CD4-positive, CD25-positive, alpha-beta regulatory T cell (primary cell): ENCODE results near the gene MERTK. TPM values are rescaled to one million over a fixed set of nuclear protein-coding genes. Genes with fewer than 3 reads are reported as not detected.
A peak's percentile ranks its signal among the peaks of the same experiment; 100 is the strongest.
"Not testable (repeated sequence)": the region's sequence is repeated elsewhere in the genome, so short reads cannot be mapped to it uniquely, and the experiment has no call there.

Experiments used
- ATAC-seq, 2 donors: fragments of 150-1000 bp; cut with Tn5 transposase; one replicate each; pipeline ENCODE4 v1.10.0; 2021; ENCODE audit warnings: low read depth in 2 of 2, moderate number of reproducible peaks in 2 of 2, moderate library complexity in 1 of 2
- DNase-seq, 3 donors: peaks; one replicate each; pipeline versions ENCODE4 v3.0.0 to v3.0.0-alpha.2; 2012 to 2022; ENCODE audit warnings: mixed read lengths in 1 of 3
- H3K27ac ChIP-seq: one replicate; pipeline ENCODE4 v1.7.0; 2013; ENCODE audit warnings: mild to moderate bottlenecking, low read length; ENCODE audit not compliant: insufficient read depth, poor library complexity, severe bottlenecking
- H3K27me3 ChIP-seq: one replicate; pipeline ENCODE4 v1.7.0; 2013; ENCODE audit warnings: low read length; ENCODE audit not compliant: control insufficient read depth, insufficient read depth
- H3K36me3 ChIP-seq: one replicate; pipeline ENCODE4 v1.7.0; 2013; ENCODE audit warnings: mild to moderate bottlenecking, low read length, moderate library complexity; ENCODE audit not compliant: control insufficient read depth, insufficient read depth
- H3K4me1 ChIP-seq: 2 replicates; pipeline ENCODE4 v1.7.0; 2013; ENCODE audit warnings: mild to moderate bottlenecking, low read length; ENCODE audit not compliant: insufficient read depth, control insufficient read depth, poor library complexity, severe bottlenecking
- H3K4me3 ChIP-seq: one replicate; pipeline ENCODE4 v1.7.0; 2013; ENCODE audit warnings: low read depth, mild to moderate bottlenecking, low read length, moderate library complexity
- H3K9me3 ChIP-seq, 2 experiments: 1 replicate in 1 of 2; 2 replicates in 1 of 2; pipeline ENCODE4 v1.7.0; 2013; ENCODE audit warnings: low read length in 2 of 2, mild to moderate bottlenecking in 1 of 2, moderate library complexity in 1 of 2; ENCODE audit not compliant: control insufficient read depth in 2 of 2
- H3K27ac Mint-ChIP-seq, 3 donors: one replicate each; pipeline ENCODE4 v1.8.0; 2020 to 2022; ENCODE audit warnings: mild to moderate bottlenecking in 3 of 3, mixed read lengths in 3 of 3, moderate library complexity in 2 of 3
- H3K27me3 Mint-ChIP-seq: one replicate; pipeline ENCODE4 v1.8.0; 2022; ENCODE audit warnings: mild to moderate bottlenecking, mixed read lengths
- H3K36me3 Mint-ChIP-seq: one replicate; pipeline ENCODE4 v1.8.0; 2020; ENCODE audit warnings: mixed read lengths
- H3K4me1 Mint-ChIP-seq, 4 donors: one replicate each; pipeline ENCODE4 v1.8.0; 2020 to 2022; ENCODE audit warnings: mixed read lengths in 4 of 4, mild to moderate bottlenecking in 1 of 4
- H3K4me3 Mint-ChIP-seq, 4 donors: one replicate each; pipeline ENCODE4 v1.8.0; 2020 to 2022; ENCODE audit warnings: mild to moderate bottlenecking in 4 of 4, mixed read lengths in 4 of 4, moderate library complexity in 3 of 4
- H3K9me3 Mint-ChIP-seq, 7 donors: one replicate each; pipeline ENCODE4 v1.8.0; 2020 to 2022; ENCODE audit warnings: mixed read lengths in 7 of 7, mild to moderate bottlenecking in 3 of 7, moderate library complexity in 2 of 7
- polyA plus RNA-seq, 4 donors: library from polyadenylated mRNA; unstranded; fragments of 300-500 nt; fragmentation: Illumina TruSeq; gene quantifications; one replicate each; pipeline ENCODE4 v1.2.3, GENCODE V29; 2021
- total RNA-seq: library from RNA; stranded (reverse); gene quantifications from one replicate; pipeline ENCODE4 v1.2.3, GENCODE V29; 2022

MERTK gene
- total and polyA plus RNA-seq, 5 donors from 2014 or later = 0.20 TPM; not detected in 4

DNA sequence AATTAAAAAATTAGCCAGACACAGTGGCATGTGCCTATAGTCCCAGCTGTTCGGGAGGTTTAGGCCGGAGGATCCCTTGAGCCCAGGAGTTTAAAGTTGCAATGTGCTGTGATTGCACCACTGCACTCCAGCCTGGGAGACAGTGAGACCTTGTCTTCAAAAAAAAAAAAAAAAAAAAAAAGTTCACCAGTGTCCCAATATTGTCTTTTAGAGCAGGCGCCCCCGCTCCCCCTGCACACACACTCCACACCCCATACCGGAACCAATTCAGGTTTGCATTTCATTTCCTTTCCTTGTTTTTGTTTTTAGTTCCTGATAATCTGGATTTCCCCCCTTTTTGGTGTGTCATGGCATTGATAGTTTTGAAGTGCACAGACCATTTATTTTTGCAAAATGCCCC lies 167.1 kb downstream of the MERTK start:
- no peaks in the 10 kb centered on the region for H3K27me3 ChIP-seq
- H3K4me3 ChIP-seq = no peak overlapping the region
- peaks cover 7% of the 10 kb centered on the region for H3K4me1 ChIP-seq
- H3K4me1 Mint-ChIP-seq = peaks cover 30 to 53% (median 41%) of the 10 kb centered on the region in 4 donors
- H3K9me3 Mint-ChIP-seq = peaks cover 0 to 3% (median 0%) of the 10 kb centered on the region in 7 donors
- no peaks in the 10 kb centered on the region for H3K9me3 ChIP-seq
- no peak for DNase-seq
- H3K27me3 Mint-ChIP-seq = no peaks in the 10 kb centered on the region
- no peak for ATAC-seq
- H3K36me3 Mint-ChIP-seq = peaks cover 55% of the 10 kb centered on the region
- peaks cover 74% of the 10 kb centered on the region for H3K36me3 ChIP-seq
- H3K27ac Mint-ChIP-seq = no peak overlapping the region
- H3K27ac ChIP-seq = no peak overlapping the region
- no peak overlapping the region for H3K4me3 Mint-ChIP-seq

DNA sequence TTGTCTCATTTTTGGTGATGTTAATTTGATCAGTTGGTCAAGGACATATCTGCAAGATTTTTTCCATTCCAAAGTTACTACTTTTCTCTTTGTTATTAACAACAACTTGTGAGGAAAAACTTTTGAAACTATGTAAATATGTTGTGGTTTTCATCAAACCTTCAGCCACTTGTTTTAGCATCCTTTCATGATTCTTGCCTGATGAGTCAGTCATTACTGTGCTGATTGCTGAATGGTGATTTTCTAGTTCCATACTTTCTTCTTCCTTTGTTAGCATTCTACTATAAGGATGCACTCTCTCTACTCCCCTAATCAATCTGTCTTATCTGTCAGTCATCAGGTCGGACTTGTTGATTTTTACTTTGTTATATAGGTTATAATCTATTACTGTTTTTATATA lies 167.6 kb downstream of the MERTK start:
- Mint-ChIP-seq H3K27ac (no peak overlapping the region), H3K27me3 (no peaks in the 10 kb centered on the region), H3K4me1 (peaks cover 31 to 54% (median 41%) of the 10 kb centered on the region in 4 donors), H3K4me3 (no peak overlapping the region), H3K36me3 (peaks cover 56% of the 10 kb centered on the region), H3K9me3 (peaks cover 0 to 3% (median 0%) of the 10 kb centered on the region in 7 donors)
- Histone ChIP-seq H3K4me1 (peaks cover 7% of the 10 kb centered on the region), H3K27ac (no peak overlapping the region), H3K27me3 (no peaks in the 10 kb centered on the region), H3K36me3 (peaks cover 70% of the 10 kb centered on the region), H3K4me3 (no peak overlapping the region), H3K9me3 (no peaks in the 10 kb centered on the region)
- DNase-seq (no peak), ATAC-seq (no peak)

DNA sequence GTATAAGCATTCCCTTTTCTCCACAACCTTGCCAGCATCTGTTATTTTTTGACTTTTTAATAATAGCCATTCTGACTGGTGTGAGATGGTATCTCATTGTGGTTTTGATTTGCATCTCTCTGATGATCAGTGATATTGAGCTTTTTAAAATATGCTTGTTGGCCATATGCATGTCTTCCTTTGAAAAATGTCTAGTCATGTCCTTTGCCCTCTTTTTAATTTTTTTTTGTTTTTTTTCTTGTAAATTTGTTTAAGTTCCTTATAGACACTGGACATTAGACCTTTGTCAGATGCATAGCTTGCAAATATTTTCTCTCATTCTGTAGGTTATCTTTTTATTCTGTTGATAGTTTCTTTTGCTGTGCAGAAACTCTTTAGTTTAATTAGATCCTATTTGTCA lies 171.4 kb downstream of the MERTK start:
- Mint-ChIP-seq H3K36me3 (peaks cover 66% of the 10 kb centered on the region), H3K27ac (peak overlapping the region in 1 of 3 donors; percentile 56), H3K4me1 (peaks cover 38 to 67% (median 50%) of the 10 kb centered on the region in 4 donors)
- not testable (repeated sequence) for H3K27ac ChIP-seq, H3K27me3 Mint-ChIP-seq, DNase-seq, H3K4me3 Mint-ChIP-seq, H3K9me3 ChIP-seq, H3K9me3 Mint-ChIP-seq, H3K27me3 ChIP-seq, H3K4me3 ChIP-seq, H3K4me1 ChIP-seq, ATAC-seq
- H3K36me3 ChIP-seq = peaks cover 68% of the 10 kb centered on the region

DNA sequence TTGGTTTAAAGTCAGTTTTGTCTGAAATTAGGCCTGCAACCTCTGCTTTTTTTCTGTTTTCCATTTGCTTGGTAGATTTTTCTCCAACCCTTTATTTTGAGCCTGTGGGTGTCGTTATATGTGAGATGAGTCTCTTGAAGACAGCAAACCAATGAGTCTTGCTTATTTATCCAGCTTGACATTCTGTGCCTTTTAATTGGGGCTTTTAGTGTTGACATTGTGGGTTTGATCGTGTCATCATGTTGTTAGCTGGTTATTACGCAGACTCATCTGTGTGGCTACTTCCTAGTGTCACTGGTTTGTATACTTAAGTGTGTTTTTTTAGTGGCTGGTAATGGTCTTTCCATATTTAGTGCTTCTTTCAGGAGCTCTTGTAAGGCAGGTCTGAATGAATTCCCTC lies 175.5 kb downstream of the MERTK start:
- peaks cover 39 to 64% (median 53%) of the 10 kb centered on the region in 4 donors for H3K4me1 Mint-ChIP-seq
- H3K27ac ChIP-seq = no peak overlapping the region
- peaks cover 61% of the 10 kb centered on the region for H3K36me3 ChIP-seq
- no peaks in the 10 kb centered on the region for H3K4me1 ChIP-seq
- H3K9me3 ChIP-seq = no peaks in the 10 kb centered on the region
- peaks cover 70% of the 10 kb centered on the region for H3K36me3 Mint-ChIP-seq
- H3K27ac Mint-ChIP-seq = no peak overlapping the region
- H3K27me3 Mint-ChIP-seq = no peaks in the 10 kb centered on the region
- H3K4me3 Mint-ChIP-seq = peak overlapping the region in 2 of 4 donors; percentile 32 to 47
- ATAC-seq = no peak
- DNase-seq = no peak
- H3K4me3 ChIP-seq = no peak overlapping the region
- H3K9me3 Mint-ChIP-seq = peaks cover 0 to 7% (median 3%) of the 10 kb centered on the region in 7 donors
- H3K27me3 ChIP-seq = no peaks in the 10 kb centered on the region

DNA sequence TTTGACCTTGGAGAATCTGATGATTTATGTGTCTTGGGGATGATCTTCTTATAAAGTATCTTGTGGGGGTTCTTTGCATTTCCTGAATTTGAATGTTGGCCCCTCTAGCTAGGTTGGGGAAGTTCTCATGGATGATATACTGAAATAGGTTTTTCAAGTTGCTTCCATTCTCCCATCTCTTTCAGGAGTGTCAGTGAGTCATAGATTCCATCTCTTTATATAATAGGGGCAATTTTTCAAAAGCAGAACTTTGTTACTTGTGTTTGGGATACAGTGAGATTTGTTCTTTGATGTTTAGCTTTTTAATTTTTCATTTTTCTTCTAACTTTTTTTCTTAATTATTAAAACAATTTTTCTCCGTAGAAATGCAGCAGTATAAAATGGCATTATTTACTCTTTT lies 176.1 kb downstream of the MERTK start:
- Histone ChIP-seq H3K4me3 (no peak overlapping the region), H3K36me3 (peaks cover 60% of the 10 kb centered on the region), H3K27ac (no peak overlapping the region), H3K27me3 (no peaks in the 10 kb centered on the region), H3K9me3 (no peaks in the 10 kb centered on the region), H3K4me1 (no peaks in the 10 kb centered on the region)
- no peak for DNase-seq
- Mint-ChIP-seq H3K4me3 (peak overlapping the region in 1 of 4 donors; percentile 47), H3K36me3 (peaks cover 70% of the 10 kb centered on the region), H3K27ac (peak overlapping the region in 1 of 3 donors; percentile 18), H3K9me3 (peaks cover 0 to 5% (median 3%) of the 10 kb centered on the region in 7 donors), H3K4me1 (peaks cover 37 to 60% (median 54%) of the 10 kb centered on the region in 4 donors), H3K27me3 (no peaks in the 10 kb centered on the region)
- no peak for ATAC-seq

DNA sequence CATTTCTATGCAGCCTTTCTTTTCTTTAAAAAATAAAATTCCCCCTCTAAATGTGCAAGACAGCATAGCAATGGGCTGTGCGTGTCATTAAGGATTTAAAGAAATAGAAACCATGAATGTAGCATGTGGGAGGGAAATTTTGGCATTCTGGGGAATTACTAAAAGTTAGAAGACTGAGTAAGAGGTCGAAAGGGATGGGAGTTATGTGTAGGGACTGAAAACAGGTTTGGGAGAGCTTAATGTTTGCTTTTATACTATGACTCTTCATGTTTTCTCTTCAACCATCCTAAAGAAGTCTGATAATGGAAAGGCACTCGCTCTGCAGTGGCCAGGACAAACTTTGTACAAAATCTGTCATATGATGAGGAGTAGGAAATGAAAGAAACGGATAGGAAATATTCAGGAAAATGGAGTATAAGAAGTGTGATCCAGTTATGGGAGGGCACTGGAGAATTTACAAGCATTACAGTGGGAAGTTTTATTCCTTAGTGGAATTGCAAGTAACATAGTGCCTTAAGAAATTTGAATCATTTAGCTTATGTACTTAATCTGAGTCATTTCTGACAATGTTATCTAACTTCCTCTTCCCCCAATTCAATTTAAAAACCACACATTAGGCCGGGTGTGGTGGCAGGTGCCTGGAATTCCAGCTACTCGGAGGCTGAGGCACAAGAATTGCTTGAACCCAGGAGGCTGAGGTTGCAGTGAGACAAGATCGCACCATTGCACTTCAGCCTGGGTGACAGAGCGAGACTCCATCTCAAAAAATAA lies 177.3 kb downstream of the MERTK start:
- ATAC-seq = no peak
- no peaks in the 10 kb centered on the region for H3K27me3 ChIP-seq
- H3K9me3 ChIP-seq = no peaks in the 10 kb centered on the region
- no peak for DNase-seq
- no peaks in the 10 kb centered on the region for H3K4me1 ChIP-seq
- no peak overlapping the region for H3K27ac ChIP-seq
- no peaks in the 10 kb centered on the region for H3K27me3 Mint-ChIP-seq
- no peak overlapping the region for H3K4me3 ChIP-seq
- H3K4me3 Mint-ChIP-seq = peak overlapping the region in 1 of 4 donors; percentile 68
- peaks cover 60% of the 10 kb centered on the region for H3K36me3 ChIP-seq
- H3K27ac Mint-ChIP-seq = peak overlapping the region in 2 of 3 donors; percentile 12 to 80
- peaks cover 0 to 5% (median 3%) of the 10 kb centered on the region in 7 donors for H3K9me3 Mint-ChIP-seq
- H3K36me3 Mint-ChIP-seq = peaks cover 62% of the 10 kb centered on the region
- H3K4me1 Mint-ChIP-seq = peaks cover 38 to 52% (median 47%) of the 10 kb centered on the region in 4 donors

DNA sequence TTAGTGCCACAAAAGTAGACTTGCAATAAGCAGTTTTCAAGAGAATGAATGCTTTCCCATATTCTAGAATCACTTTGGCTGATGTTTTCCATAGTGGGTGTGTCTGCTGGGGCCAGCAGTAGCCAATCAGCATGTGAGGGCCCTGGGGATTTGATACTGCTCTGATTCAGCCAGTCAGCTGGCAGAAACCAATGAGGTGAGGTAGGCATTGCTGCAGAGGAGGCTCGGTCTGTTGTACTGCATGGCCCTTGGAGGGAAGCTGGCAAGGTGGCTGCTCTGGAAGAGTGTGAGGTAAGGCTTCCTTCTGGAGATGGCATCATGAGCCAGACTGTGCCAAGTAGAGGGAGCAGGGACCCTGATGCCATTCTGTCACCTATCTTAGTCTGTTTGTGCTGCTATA lies 179.4 kb downstream of the MERTK start:
- H3K4me3 ChIP-seq = no peak overlapping the region
- no peaks in the 10 kb centered on the region for H3K27me3 Mint-ChIP-seq
- no peak overlapping the region for H3K27ac ChIP-seq
- H3K36me3 Mint-ChIP-seq = peaks cover 67% of the 10 kb centered on the region
- peaks cover 74% of the 10 kb centered on the region for H3K36me3 ChIP-seq
- H3K4me1 Mint-ChIP-seq = peaks cover 29 to 34% (median 33%) of the 10 kb centered on the region in 4 donors
- no peaks in the 10 kb centered on the region for H3K9me3 ChIP-seq
- no peaks in the 10 kb centered on the region for H3K4me1 ChIP-seq
- no peaks in the 10 kb centered on the region for H3K27me3 ChIP-seq
- peak overlapping the region in 1 of 3 donors; percentile 52 for H3K27ac Mint-ChIP-seq
- H3K4me3 Mint-ChIP-seq = no peak overlapping the region
- DNase-seq = no peak
- ATAC-seq = no peak
- H3K9me3 Mint-ChIP-seq = peaks cover 0 to 5% (median 3%) of the 10 kb centered on the region in 7 donors
